Measurements from ENCODE around the gene EFTUD2.

The EFTUD2 gene

DNA sequence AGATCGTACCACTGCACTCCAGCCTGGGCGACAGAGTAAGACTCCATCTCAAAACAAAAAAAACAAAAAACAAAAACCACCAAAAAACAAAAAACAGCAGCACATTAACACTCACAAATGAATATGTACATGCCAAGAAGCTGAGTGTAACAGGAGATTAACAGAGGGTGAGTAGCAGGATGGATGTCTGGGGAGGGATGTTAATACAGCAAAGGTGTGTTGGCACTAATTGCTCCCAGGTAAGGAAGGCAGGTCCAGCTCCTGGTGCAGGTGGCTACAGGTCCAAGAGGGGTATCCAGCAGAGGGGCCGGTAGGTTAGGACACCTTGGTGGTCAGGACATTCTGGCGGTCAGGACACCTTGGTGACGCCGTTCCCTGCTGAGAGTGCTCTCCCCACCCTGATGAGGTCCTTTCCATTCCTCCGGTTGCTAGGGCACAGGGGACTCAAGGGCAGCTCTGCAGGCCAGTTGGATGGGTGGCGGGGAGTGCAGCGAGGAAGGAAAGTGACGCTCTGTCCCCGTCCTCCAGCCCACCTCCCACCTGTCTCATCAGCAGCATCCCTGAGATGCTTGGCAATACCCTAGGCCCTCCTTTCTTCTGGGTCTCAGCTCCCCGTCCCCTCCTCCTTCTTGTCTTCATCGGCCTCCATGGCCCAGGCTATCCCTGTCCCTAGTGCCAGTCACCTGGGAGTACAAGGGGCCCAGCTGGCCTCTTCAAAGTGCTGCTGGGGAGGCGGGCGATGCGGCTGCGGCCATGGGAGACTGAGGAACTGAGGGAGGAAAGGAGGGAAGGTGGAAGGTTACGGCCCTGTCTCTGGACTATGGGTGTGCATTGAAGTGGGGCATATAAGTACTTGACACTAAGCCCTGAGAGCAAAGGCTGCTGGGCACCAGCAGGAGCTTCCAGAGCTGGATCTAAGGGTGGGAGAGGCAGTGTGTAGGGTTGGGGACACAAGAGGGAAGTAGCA is 26.8 kb upstream of the EFTUD2 start:
- DNase-seq: no peak

GRCh38 chr17:44924107-44924544 is 24.9 kb upstream of the EFTUD2 start:
- no peak for DNase-seq

DNA sequence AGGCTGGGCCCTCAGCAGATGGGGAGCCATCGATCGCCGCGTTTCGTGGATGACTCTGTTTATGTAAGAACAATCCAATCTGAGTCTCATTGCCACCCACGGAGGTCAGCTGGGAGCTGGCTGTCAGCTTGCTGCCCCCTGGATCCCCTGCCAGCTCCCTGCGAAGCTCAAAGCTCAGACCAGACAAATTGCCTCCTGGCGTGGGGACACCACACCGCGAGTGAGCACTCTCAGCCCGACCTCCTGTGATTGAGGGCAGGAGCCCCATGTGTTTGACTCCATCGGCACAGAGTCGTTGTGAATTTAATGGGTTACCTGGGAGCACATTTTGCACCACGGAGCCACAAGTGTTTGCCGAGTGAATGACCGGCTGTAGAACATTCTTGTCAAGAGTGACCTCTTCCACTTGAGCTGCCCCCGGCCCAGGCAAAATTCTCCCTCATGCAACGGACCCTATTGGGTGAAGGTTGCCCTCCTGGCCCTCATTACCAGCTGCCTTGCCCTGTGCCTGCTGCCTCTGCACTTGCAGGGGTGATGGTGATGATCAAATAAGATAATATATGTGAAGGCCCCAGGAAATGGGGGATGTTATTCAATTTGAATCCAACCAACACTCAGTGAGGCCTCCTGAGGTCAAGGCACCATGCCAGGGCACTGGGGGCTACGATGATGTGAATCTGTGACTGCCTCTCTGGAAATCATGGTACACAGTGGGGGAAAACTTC is 23.7 kb upstream of the EFTUD2 start:
- no peak for DNase-seq

GRCh38 chr17:44922136-44922535 is 22.9 kb upstream of the EFTUD2 start:
- DNase-seq: no peak

DNA sequence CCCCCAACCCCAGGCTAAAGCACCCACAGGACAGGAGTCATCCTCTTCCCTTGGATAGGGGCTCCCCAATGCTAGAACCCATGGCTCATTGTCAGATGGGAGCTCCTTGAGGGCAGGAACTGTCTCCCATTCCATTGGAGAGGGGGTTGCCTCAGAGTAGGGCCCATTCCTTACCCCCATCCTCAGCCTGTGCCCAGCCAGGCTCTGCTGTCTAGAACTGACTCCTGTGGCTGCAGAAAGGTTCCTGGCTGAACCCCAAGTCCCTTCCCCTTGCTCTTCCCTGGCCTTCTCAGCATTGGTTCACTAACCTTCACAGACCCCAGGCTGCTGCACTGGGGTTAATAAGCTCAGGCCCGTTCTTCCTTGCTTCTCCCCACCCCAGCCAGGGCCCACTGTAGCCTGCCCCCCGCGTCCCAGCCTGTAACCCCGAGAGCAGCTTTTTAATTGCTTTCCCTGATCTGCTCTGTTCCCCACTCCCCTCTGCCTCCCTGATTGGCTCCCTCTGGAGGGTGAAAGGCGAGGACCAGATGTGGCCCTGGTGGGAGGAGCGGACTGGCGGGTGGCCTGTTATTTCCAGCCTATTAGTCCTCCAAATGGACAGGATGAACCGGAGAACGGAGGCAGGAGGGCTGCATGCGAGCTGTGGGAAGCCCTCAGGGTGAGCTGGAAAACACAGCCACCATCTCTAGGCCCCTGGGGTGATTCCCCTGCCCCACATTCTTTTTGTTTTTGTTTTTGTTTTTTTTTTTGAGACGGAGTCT is 22.1 kb upstream of the EFTUD2 start:
- DNase-seq: no peak

- no peak for DNase-seq
Observed at GRCh38 chr17:44920565-44920940, 21.3 kb upstream of the EFTUD2 start.

GRCh38 chr17:44919885-44920564 is 20.8 kb upstream of the EFTUD2 start:
- DNase-seq: peak; percentile 84

GRCh38 chr17:44919411-44919810 is 20.2 kb upstream of the EFTUD2 start:
- DNase-seq: no peak

DNA sequence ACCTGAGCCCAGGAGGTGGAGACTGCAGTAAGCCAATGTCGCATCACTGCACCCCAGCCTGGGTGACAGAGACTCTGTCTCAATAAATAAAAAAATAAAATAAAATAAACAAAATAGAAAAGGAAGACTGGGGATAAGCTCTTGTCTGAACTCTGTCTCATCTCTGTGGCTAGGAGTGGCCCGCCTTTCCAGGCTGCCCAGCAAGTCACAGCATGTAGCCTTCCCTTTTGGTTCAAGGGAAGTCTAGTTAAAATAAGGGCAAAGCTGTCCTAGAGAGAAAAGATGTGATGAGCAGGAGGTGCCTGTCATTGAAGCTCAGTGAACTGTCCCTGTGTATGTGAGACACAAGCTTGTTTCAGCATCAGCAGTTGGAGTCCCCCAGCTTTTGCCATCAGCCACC is 18.8 kb upstream of the EFTUD2 start:
- DNase-seq: no peak

GRCh38 chr17:44917456-44917855 is 18.2 kb upstream of the EFTUD2 start:
- no peak for DNase-seq

GRCh38 chr17:44916781-44917241 is 17.6 kb upstream of the EFTUD2 start:
- no peak for DNase-seq

DNA sequence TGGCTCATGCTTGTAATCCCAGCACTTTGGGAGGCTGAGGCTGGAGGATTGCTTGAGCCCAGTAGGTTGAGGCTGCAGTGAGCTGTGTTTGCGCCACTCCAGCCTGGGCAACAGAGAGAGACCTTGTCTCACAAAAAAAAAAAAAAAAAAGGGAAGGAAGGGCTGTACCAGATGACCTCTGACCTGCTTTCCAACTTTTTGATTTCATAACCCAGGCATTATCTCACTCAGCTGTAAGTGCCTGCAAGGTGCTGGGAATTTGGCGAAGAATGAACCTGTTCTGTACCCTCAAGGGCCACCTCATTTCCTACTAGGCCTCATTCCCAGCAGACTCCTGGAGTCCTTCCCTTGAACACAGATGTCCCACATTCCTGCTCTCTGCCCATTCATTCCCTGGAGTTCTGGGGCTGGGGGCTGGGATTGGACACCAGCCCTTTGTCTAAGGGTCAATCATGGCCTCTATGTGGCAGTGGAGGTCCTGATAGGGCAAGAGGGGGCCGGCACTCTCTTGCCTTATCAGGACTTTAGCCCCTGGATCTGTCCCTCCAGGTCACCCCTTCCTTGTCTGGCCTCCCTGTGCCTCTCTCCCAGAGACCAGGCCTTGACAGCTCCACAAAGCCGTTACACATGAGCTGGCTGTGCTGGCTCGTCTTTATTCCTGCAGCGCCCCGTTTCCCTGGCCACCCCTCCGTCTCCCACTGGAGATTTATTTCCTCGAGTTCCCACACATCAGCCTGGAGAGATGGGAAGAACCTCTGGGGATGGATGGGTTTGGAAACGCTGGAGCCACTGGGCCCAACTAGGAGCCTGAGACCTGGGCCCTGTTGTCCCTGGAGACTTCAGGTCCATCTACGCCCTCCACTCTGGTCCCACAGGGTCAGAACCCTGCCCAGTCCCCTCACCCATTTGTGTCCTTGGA is 16.9 kb upstream of the EFTUD2 start:
- no peak for DNase-seq

DNA sequence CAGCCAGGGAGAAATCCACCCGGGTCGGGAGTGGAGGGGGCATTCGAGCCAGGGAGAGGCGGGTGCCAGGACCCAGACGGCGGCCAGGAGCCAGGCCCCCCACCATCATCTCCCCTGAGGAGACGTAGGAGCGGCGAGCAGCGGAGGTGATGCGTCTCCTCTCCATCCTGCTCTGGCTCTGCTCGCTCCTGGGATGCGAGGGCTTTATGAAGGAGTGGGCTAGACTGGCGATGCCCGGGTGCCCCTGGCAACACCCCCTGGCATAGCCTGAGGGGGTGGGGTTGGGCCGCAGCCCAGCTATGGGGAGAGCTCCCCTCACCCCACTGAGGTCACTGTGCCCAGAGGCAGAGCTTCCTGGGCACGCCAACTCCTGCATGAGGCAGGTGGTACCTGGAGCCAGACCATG is 16.1 kb upstream of the EFTUD2 start, which contains the start of gene GFAP:
GFAP (minus strand) TSS at position 180 of the 406 bp plus-strand sequence; CDS start at position 166, 14 bp downstream.
- no peak for DNase-seq

- no peak for DNase-seq
Observed at GRCh38 chr17:44914698-44915271, 15.5 kb upstream of the EFTUD2 start.

DNA sequence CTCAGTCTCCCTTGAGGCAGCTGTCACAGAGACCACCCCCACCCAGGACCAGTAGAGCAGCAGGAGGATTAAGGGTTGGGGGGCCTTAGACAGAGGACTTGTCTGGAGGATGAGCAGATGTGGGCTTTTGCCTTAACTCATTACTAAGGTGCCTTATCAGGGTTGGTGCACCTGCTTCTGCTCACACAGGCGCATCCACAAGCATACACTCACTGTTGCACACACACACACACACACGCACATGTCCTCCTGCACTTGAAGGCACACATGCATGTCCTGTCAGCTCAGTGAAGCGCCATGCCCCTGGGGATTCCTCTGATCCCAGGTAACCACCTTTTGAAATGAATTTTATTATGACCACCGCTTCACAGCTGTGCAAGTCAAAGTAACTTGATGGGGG is 14.9 kb upstream of the EFTUD2 start:
- no peak for DNase-seq

DNA sequence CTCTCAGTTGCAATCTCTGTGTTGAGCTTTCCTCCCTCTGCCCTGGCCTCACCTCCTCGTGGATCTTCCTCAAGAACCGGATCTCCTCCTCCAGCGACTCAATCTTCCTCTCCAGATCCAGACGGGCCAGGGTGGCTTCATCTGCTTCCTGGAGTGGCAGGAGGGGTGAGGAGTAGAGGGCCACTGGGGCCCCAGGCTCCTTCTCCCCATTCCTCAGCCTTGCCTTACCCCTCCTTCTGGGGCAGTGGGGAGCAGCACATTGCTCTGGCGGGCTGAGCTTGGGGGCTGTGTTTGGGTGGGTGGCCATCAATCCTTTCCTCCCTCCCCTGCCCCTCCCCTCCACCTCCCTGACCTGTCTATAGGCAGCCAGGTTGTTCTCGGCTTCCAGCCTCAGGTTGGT is 14.4 kb upstream of the EFTUD2 start:
- DNase-seq: no peak

DNA sequence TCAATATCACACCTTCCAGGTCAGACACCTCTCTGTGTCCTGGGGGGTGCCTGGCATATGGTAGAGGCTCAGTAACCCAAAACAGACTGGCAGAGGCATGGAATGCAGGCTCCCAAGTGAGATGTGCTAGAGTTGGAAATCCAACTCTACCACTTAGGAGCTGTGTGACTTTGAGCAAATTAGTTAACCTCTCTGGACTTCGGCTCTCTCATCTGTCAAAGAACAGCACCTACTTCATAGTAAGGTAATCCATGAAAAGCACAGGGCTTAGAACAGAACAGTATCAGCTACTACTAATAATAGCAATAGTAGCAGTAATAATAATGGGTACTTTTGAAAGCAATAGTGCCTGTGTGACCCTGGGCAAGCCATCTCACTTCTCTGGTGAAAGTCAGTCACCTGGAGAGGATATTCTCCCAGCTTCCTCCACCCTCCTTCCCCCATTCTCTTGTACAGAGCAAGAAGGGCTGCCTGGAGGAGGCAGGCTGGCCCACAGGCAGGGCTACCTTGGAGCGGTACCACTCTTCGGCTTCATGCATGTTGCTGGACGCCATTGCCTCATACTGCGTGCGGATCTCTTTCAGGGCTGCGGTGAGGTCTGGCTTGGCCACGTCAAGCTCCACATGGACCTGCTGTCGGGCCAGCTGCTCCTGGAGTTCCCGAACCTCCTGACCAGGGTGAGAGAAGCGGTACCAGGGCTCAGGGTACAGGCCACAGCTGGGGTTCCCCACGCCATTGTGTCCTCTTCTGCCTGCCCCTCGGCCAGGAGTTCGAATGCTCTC is 13.7 kb upstream of the EFTUD2 start:
- no peak for DNase-seq

- peak; percentile 82 for DNase-seq
Observed at GRCh38 chr17:44911133-44912001, 12.1 kb upstream of the EFTUD2 start.
